Right cardiac atrium (tissue), 5 donors: ENCODE data around the gene C11orf68. TPM values are rescaled to one million over a fixed set of nuclear protein-coding genes. Genes with fewer than 3 reads are reported as not detected.

Experiments
- ATAC-seq, 2 donors: fragments of 200-7000 bp; cut with Tn5 transposase; one replicate each; pipeline versions ENCODE4 v1.8.0 to v1.9.1; 2020; ENCODE audit warnings: moderate library complexity in 2 of 2, mild to moderate bottlenecking in 1 of 2
- DNase-seq, 3 donors: peaks; one replicate each; pipeline ENCODE4 v3.0.0-alpha.2; 2020
- H3K27ac ChIP-seq: one replicate; pipeline ENCODE4 v1.5.1; 2013; ENCODE audit warnings: mild to moderate bottlenecking, low read length, control low read depth, moderate library complexity
- H3K27me3 ChIP-seq: one replicate; pipeline ENCODE4 v1.6.1; 2013; ENCODE audit not compliant: control insufficient read depth, insufficient read depth
- H3K4me1 ChIP-seq: one replicate; pipeline ENCODE4 v1.6.1; 2013; ENCODE audit warnings: low read length; ENCODE audit not compliant: control insufficient read depth, insufficient read depth
- H3K4me3 ChIP-seq: one replicate; pipeline ENCODE4 v1.5.1; 2013; ENCODE audit warnings: low read length, control low read depth
- H3K9me3 ChIP-seq: one replicate; pipeline ENCODE4 v1.6.1; 2013; ENCODE audit warnings: low read length; ENCODE audit not compliant: control insufficient read depth
- WGBS: extraction: QIAGEN DNeasy Blood & Tissue Kit; methylation state at CpG from one replicate; pipeline ENCODE4 v1.1.7; 2013; 5-methylcytosine and 5-hydroxymethylcytosine counted together
- intact Hi-C, 4 donors: fragments of 100-400 bp; cut with DNase I; formaldehyde crosslinking; loops; one replicate each; pipeline versions ENCODE4 v1.11.0 to v1.14.0; 2022 to 2023
- polyA plus RNA-seq: library from polyadenylated mRNA; stranded (reverse); fragments of 200-250 nt; gene quantifications from one replicate; pipeline ENCODE4 v1.2.3, GENCODE V29; 2013
- total RNA-seq, 4 donors: library from RNA; stranded (reverse); fragmentation: NEBNext Ultra II Directional; extraction: Animal tissue kit (Norgen Biotek cat#: 25700); gene quantifications; one replicate each; pipeline ENCODE4 v1.2.1, GENCODE V29; 2021
- donor health status: healthy with polysubstance abuse.
- donor health status: DM: no; HTN: yes; CAD: no.
- donor health status: DM: no; HTN: no; CAD: no.
- donor health status: DM: no; HTN: yes; CAD: no; lungs with severe emphysema.
- donor health status: DM: yes; HTN: yes; CAD: no.

C11orf68 gene
- total and polyA plus RNA-seq, 5 donors, result 31.1 to 41.8 (median 39.6) TPM

- Histone ChIP-seq H3K4me3 (no peak overlapping the region), H3K9me3 (no peaks in the 10 kb centered on the region), H3K27ac (no peak overlapping the region), H3K4me1 (no peaks in the 10 kb centered on the region), H3K27me3 (no peaks in the 10 kb centered on the region)
- ATAC-seq, result no peak
- DNase-seq, result peak in 2 of 3 donors; percentile 12 to 36
- intact Hi-C loops, result loop anchor here in 2 of 4 donors (5.0 to 10.0 kb wide), 2 partner anchors 82 to 105 kb away; partner anchors contain the start of gene SART1 (in 1 of the 2)
- 90% methylated on average over 30 of the region's 30 CpGs for WGBS
These were observed 36.5 kb downstream of the C11orf68 start for GRCh38 chr11:65882120-65883057.

- intact Hi-C loops, result loop anchor here in 2 of 4 donors (5.0 to 10.0 kb wide), 2 partner anchors 84 to 106 kb away; partner anchors contain the start of gene SART1 (in 1 of the 2)
- ATAC-seq (no peak), DNase-seq (peak in 1 of 3 donors; percentile 47)
- 57% methylated on average over 7 of the region's 7 CpGs for WGBS
- no peaks in the 10 kb centered on the region for H3K4me1 ChIP-seq
- H3K27ac ChIP-seq, result no peak overlapping the region
- no peaks in the 10 kb centered on the region for H3K27me3 ChIP-seq
- no peaks in the 10 kb centered on the region for H3K9me3 ChIP-seq
- no peak overlapping the region for H3K4me3 ChIP-seq
These were observed 37.9 kb downstream of the C11orf68 start for GRCh38 chr11:65880844-65881421.

GRCh38 chr11:65880027-65880426, 38.8 kb downstream of the C11orf68 start:
- no peak overlapping the region for H3K4me3 ChIP-seq
- H3K27me3 ChIP-seq, result no peaks in the 10 kb centered on the region
- no peak for ATAC-seq

GRCh38 chr11:65879617-65880016, 39.2 kb downstream of the C11orf68 start, which contains the start of gene CTSW:
Gene CTSW, plus strand, starts transcription at chr11:65879837. Its CDS starts 18 bp downstream, at chr11:65879855.
- Histone ChIP-seq H3K4me3 (no peak within 1 kb of the TSS), H3K27me3 (no peaks in the 10 kb centered on the region), H3K4me1 (no peaks in the 10 kb centered on the region), H3K27ac (no peak within 1 kb of the TSS), H3K9me3 (no peaks in the 10 kb centered on the region)
- DNase-seq (peak in 2 of 3 donors; percentile 53 to 66), ATAC-seq (no peak)
- intact Hi-C loops, result loop anchor here in 2 of 4 donors (5.0 to 10.0 kb wide), 2 partner anchors 85 to 108 kb away; partner anchors contain the start of gene SART1 (in 1 of the 2)
- 41% methylated on average over 7 of the region's 7 CpGs for WGBS

More at GRCh38 chr11:65880027-65880426, 38.8 kb downstream of the C11orf68 start:
- intact Hi-C loops, result loop anchor here in 2 of 4 donors (5.0 to 10.0 kb wide), 2 partner anchors 85 to 107 kb away; partner anchors contain the start of gene SART1 (in 1 of the 2)
- WGBS, result 73% methylated on average over 7 of the region's 7 CpGs
- Histone ChIP-seq H3K9me3 (no peaks in the 10 kb centered on the region), H3K4me1 (no peaks in the 10 kb centered on the region), H3K27ac (no peak overlapping the region)
- DNase-seq, result no peak

DNA sequence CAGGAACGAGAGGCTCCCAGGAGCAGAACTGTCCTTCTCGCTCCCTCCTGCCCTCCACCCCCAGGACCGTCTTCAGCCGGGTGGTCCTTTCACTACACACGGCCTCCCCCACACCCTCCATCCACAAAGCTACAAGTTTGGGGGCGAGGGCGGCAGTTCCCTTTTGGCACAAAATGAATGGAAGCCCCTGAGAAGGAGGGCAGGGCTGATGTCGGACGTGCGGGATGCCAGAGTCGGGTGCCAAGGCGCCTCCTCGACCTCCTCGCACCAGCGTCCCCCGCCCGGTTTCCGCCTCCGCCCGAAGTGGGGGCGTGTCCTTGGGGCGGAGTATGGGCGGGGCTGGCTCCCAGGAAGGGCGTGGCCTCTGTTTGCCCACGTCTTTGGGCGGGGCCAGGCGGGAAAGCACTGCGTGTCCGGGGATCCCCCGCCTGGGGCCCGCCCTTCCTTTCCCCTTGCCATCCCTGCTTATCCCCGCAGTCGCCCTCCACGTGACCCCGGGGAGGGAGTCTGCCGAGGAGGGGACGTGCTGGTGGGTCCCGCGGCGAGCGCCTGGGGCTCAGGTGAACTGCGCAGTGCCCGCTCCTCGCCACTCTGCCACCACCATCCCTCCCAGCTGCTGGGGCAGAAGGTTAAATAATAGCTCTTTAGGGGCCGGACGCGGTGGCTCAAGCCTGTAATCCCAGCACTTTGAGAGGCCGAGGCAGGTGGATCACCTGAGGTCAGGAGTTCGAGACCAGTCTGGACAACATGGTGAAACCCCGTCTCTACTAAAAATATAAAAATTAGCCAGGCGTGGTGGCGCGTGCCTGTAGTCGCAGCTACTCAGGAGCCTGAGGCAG, 45.3 kb downstream of the C11orf68 start:
- peak overlapping the region; percentile 79 for H3K27ac ChIP-seq
- H3K9me3 ChIP-seq, result no peaks in the 10 kb centered on the region
- peak overlapping the region; percentile 79 for H3K4me3 ChIP-seq
- WGBS, result 8% methylated on average over 53 of the region's 54 CpGs
- intact Hi-C loops, result no loop called here
- ATAC-seq (peak; percentile 93 to 94), DNase-seq (peak; percentile 96 to 99 (median 98))
- no peaks in the 10 kb centered on the region for H3K27me3 ChIP-seq
- H3K4me1 ChIP-seq, result peaks cover 5% of the 10 kb centered on the region

- Histone ChIP-seq H3K27ac (peak within 1 kb of the TSS; percentile 80), H3K9me3 (no peaks in the 10 kb centered on the region), H3K27me3 (no peaks in the 10 kb centered on the region), H3K4me3 (peak within 1 kb of the TSS; percentile 79), H3K4me1 (peaks cover 5% of the 10 kb centered on the region)
- intact Hi-C loops, result no loop called here
- DNase-seq (peak; percentile 71 to 90 (median 89)), ATAC-seq (peak; percentile 37 to 58)
- WGBS, result 1% methylated on average over 69 of the region's 69 CpGs
These were observed 46.1 kb downstream of the C11orf68 start, which contains the start of gene EFEMP2 for GRCh38 chr11:65872586-65873317. Gene EFEMP2, minus strand, starts transcription at chr11:65872800. Its CDS starts 446 bp downstream, at chr11:65872354.

DNA sequence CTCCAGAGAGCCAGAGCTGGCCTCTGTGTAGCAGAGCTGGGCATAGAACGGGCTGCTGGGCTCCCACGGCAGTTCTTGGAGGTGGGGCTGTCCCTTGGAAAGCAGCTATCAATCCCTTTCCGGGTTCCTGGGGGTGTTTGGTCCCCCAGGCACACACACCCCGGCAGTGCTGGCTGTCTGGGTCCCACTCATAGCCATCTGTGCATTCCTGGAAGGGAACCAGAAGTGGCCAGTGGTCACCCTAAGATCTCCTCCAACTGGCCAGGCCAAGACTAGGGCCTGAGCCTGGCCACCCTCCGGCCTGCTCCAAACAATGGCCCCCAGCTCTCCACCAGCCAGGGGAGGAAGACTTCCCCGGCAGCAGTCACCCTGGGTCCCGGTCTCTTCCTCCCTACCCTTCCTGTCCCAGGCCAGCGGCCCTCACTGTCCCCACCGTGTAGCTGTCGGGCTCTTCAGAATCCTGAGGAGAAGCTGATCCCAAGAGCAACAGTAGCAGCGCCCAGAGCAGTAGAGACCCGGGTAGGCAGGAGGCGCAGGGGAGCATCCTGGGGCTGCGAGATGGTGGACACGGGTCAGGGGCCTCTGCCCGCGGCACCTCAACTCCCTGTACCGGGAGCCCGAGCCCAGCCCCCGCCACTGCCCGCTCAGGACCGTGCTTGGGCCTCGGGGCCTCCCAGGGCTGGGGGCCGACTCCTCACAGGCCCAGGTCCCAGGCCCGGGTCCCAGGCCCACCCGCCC, 46.9 kb downstream of the C11orf68 start:
- no peaks in the 10 kb centered on the region for H3K27me3 ChIP-seq
- H3K9me3 ChIP-seq, result no peaks in the 10 kb centered on the region
- ATAC-seq (peak; percentile 6 to 11), DNase-seq (peak; percentile 38 to 79 (median 77))
- peak overlapping the region; percentile 46 for H3K27ac ChIP-seq
- H3K4me3 ChIP-seq, result peak overlapping the region; percentile 79
- intact Hi-C loops, result no loop called here
- 9% methylated on average over 26 of the region's 26 CpGs for WGBS
- H3K4me1 ChIP-seq, result peaks cover 5% of the 10 kb centered on the region

- peak; percentile 47 to 77 (median 75) for DNase-seq
These were observed 47.9 kb downstream of the C11orf68 start for GRCh38 chr11:65870706-65871681.

More at GRCh38 chr11:65870706-65871681, 47.9 kb downstream of the C11orf68 start:
- no peak for ATAC-seq
- Histone ChIP-seq H3K27ac (peak overlapping the region; percentile 46), H3K4me3 (no peak overlapping the region), H3K9me3 (no peaks in the 10 kb centered on the region), H3K27me3 (no peaks in the 10 kb centered on the region), H3K4me1 (peaks cover 5% of the 10 kb centered on the region)
- intact Hi-C loops, result no loop called here
- WGBS, result 55% methylated on average over 24 of the region's 24 CpGs
